CD4-positive, alpha-beta T cell treated with Interleukin-4 for 4 hours (primary cell): ENCODE data around the gene SLC17A9.

Source experiments
- DNase-seq: peaks from one replicate; pipeline ENCODE4 v3.0.0-alpha.2; 2020

The SLC17A9 gene

DNA sequence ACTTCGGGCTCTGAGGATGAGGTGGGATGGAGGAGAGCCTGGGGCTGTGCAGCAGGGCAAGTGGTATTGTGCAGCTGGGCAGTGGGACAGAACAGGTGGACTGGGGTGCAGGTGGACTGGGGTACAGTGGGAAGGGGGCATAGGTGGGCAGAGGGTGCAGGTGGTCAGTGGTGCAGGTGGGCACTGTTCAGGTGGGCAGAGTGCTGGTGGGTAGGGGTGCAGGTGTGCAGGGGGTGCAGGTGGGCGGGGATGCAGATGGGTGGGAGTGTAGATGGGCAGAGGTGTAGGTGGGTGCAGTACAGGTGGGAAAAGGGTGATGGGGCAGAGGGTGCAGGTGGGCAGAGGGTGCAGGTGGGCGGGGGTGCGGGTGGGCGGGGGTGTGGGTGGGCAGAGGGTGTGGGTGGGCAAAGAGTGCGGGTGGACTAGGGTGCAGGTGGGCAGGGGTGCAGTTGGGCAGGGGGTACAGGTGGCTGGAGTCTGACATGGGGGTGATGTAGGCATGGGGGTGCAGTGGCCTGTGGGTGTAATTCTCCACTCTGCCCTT lies 33.8 kb downstream of the SLC17A9 start:
- DNase-seq = no peak

DNA sequence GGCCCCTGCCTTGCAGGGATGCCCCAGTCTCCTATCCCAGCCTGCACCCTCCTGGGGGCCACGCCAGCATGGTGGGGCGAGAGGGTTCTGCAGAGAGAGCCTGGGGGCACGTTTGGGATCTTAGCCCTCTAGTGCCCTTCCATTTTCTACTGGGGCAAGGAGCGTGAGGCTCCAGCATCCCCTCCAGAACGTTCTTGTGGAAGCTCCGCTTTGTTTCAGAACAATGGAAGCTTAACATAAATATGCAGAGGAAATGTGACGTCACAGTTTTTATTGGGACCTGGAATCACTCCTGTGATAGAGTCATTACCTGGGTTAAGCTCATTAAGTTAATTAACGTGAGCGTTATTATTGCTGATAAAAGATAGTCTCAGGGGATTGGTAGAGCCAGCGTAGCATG lies 34.6 kb downstream of the SLC17A9 start:
- no peak for DNase-seq

DNA sequence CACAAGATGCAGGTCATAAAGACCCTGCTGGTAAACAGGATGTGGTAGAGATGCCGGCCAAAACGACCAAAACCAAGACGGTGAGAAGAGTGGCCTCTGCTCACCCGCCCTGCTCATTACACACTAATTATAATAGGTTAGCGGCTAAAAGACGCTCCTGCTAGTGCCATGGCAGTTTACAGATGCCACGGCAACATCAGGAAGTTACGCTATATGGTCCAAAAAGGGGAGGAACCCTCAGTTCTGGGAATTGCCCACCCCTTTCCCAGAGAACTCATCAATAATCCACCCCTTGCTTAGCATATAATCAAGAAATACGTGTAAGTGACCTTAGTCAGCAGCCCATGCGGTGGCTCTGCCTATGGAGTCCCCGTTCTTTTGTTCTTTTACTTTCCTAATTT lies 36.7 kb downstream of the SLC17A9 start:
- DNase-seq = no peak

DNA sequence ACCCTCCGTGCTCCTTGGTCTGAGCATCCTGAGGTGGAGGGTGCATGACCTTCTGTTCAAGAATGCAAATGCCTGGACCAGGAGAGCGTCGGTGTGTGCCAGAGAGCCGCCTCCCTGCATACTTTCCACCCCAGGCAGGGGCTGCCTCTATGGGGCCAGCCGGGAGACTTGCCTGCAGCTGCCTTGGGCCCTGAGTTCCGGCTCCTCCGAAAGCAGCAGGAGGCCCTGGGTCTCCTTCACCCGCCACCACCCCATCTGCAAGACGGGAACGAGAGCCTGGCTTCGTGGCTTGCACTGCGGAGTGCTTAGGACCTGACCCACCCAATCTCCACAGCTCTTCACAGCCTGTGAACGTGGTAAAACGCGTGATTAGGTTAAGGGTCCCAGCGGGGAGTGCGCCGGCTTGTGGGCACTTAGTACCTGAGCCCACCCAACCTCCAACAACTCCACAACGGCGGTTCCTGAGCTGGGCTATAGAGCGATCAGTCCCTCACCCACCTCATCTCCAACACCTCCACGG lies 37.9 kb downstream of the SLC17A9 start:
- no peak for DNase-seq

DNA sequence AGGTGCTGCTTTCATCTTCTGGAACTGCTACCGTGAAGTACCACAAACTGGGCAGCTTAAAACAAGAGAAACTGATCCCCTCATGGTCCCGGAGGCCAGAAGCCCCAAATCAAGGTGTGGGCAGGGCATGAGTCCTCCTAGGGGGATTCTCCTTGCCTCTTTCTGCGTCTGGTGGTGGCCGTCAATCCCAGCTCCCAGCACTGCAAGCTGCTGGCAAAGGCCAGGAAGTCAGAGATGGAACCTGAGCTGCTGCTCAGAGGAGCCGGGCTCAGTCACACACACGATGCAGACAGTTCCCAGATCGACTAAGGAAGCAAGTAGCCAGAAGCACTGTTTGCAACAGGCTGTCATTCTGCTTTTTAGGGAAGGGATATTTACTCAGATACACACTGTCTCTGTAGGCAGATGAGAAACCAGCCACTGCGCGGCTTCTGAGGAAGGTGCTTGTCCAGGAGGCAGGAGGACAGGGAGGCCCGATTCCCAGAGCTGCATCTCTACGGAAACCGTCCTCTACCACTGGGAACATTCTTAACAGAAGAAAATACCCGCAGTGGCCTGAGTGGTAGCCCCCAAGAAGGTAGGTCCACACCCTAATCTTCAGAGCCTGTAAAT lies 38.8 kb downstream of the SLC17A9 start:
- DNase-seq = no peak

DNA sequence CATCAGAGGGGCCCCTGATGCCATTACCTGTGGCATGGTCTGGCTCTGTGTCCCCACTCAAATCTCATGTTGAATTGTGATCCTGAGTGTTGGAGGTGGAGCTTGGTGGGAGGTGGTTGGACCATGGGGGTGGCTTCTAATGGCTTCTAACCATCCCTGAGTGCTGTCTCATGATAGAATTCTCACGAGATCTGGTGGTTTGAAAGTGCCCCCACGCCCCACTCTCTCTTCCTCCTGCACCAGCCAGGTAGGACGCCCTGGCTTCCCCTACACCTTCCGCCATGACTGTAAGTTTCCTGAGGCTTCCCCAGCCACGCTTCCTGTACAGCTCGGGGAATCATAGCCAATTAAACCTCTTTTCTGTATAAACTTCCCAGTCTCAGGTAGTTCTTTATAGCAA lies 39.4 kb downstream of the SLC17A9 start:
- no peak for DNase-seq

DNA sequence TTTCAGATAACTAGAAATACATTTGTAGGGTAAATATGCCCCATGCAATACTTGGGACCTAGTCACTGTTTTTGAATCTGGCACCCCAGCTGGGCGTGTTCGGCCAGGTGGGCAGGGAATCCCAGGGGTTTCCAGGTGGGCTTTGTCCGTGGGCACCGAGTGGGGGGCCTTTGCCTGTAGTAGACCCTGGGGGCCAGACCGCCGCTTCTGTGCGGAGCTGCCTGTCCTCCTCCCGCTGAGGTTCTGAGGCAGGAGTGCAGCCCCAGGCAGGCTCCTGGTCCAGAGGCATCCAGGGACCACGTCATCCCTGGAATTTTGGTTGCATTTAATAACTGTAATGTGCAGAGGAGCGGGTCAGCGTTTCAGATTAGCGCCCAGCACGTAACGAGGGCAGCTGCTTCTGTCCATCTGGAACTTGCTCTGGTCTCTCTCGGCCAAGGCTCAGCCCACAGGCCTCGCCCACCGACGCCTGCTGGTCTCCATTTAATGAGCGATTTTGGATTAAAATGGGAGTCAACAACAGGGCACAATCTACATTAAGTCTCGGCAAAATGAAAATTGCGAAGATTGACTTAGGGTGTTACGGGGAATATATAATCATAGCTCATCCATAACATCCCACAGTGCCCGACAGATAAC lies 41.5 kb downstream of the SLC17A9 start:
- no peak for DNase-seq

DNA sequence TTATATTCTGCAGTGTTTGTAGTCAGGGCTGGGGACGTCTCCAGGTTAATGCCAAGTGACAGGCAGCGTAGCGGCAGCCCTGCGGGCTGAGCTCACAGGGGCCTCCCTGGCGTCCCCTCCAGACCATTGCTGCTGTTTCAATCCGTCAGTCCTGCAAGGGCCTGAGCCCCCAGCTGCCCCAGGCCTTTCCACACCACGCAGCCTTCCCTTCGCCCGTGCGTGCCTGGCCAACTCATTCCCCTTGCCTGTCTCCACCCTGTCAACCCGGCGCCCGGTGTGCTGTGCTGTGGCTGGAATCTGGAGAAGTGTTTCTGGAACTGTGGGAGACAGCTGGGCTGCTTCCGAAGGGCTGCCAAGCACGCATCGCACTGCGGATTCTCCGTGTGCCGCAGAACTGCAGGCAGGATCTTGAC lies 42.4 kb downstream of the SLC17A9 start:
- no peak for DNase-seq

DNA sequence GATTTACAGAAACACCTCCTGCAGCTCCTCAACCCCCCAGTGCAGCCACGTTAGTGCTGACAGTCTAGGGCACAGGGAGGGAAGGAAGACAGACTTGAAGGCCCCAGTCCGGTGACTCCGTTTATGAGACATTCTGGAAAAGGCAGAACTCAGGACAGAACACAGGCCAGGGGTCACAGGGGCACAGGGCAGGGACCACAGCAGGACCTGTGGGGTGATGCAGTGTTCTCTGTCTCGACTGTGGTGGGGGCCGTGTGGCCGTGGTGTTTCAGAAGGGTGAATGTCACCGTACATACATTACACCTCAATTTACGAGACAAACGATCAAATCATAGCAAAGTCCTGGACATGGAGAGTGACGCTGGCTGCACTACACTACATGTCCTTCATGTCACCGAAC lies 43.0 kb downstream of the SLC17A9 start:
- no peak for DNase-seq

DNA sequence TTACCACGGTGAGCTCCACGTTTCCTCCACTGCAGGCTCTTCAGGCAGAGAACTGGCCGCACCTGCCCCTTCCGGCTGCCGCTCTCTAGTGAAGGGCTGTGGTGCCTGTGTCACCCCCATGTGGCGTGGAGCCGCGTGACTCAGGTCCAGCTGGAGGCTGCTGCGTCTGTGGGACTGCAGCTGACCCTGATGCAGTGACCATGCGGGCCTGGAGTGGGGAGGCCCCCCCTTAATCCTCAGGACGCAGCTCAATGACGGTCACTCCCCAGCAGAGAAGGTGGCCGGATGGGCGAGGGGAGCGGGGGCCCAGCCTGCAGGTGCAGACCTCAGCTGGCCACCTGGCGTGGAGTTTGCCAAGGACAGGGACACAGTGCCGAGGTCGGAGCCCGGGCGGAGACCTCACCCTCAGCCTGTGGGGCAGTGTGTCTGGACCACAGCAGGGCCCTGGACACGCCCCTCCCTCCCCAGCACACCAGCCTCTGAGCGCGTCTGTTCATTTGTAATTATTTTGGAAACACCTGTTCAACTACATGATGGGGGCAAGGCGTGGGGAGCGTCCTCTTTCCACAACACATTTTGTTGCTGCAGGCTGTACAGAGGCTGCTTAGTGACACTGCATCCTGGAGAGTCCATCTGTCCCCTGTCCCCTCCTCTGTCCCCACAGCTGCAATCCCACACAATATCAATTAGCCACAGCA lies 43.5 kb downstream of the SLC17A9 start:
- no peak for DNase-seq

DNA sequence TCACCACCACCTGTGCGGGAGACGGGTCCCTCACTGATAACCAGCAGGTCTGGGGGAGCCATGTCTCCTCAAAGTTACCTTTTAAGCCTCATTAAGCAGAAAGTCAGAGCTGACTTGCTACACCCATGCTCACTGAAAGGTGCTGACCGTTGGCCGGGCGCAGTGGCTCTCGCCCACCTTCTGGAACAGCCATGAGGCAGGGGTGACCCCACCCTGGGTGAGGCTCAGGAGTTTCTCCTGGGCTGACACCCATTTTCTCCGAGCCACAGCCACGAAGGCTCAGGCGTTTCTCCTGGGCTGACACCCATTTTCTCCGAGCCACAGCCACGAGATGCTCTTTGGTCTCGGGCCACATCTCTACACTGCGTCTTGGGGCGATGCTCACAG lies 44.1 kb downstream of the SLC17A9 start:
- DNase-seq = no peak

DNA sequence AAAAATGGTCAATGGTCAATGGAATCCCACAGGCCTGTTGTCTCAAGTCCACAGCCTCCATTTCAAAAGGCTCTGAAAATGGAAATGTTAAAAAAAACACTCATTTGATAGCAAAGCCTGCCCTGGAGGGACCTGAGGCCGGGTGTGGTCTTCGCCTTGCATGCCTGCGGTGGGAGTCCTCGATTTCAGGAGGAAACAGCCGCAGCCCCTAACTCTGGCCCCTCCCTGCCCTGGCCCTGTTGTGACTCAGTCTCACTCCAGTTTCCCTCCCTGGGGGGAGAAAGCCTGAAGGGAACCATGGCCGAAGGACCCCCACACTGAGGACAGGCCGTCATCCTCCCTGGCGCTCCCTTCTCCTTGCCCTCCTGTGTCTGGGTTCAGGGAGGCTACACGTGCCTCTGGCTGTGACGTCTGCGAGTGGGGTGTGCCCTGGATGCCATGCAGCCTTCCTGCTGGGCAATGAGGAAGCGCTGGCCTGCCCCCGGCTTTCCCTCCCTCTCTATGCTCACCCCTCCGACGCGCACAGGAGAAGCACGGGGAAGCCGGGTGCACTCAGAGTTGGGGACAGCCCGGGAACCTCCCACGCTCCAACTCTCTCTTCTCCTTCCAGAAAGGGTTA lies 45.0 kb downstream of the SLC17A9 start:
- DNase-seq = no peak

DNA sequence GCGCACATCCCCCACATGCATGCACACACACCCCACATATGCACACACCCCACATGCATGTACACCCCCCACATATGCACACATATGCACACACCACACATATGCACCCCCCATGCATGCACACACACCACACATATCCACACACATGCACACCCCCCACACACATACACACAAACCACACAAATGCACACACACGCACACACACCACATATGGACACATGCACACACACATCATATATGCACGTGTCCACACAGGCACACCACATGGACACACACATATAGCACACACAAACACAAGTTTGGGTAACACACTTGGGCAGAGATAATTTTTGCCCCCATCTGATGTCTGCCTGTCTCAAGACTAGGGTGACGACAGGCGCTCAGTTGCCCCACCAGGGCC lies 45.9 kb downstream of the SLC17A9 start:
- DNase-seq = no peak

DNA sequence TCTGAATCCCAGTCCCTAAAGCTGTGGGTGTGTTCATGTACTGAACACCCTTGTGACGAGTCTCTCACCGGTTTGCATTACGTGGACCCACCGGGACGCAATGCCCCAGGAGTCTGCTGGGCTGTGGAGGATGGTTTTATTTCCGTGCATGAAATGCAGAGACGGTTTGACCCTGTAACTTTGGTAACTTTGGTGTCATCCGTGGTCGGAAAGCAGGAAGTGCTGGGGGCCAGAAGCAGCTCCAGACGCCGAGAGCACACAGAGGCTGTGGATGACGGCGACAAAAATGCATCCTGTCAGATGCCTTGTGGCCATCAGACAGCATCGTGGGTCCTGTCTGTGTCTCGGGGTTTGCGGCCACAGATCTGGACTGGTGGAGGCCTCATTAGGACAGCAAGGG lies 47.1 kb downstream of the SLC17A9 start:
- no peak for DNase-seq

DNA sequence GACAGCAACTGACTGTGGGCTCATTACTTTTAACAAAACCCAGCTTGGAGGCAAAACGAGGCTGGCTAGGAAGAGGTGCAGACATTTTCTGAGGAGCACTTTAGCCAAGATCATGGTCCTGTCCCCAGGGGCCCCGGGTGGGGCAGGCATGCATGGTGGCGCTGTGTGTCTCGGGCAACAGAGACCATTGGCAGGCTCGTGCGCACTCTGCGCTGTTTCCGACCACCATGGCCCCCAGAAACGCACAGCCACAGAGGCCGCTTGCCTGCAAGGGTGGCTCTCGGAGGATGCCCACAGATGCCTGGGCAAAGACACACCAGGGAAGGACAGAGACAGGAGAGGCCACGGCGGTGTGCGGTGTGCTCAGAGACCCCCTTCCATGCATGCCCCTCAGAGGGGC lies 47.5 kb downstream of the SLC17A9 start:
- DNase-seq = no peak

DNA sequence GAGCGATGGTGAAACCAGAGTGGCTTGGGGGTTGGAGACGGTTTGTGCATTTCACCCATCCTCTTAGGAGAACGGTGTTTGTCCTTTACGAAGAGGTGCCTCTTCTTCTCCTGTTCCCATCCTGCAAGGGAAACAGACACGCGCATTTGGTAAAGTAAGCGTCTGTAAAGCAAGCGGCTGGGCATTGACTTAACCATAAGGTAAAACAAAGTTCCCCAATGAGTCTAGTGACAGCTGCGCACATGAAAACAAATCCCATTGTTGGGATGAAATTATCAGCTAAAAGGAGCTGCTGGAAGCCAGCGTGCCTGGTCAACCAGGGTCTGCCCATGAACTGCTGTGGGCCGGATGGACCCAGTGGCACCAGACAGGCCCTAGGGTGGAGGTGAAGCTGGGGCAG lies 48.4 kb downstream of the SLC17A9 start:
- no peak for DNase-seq

DNA sequence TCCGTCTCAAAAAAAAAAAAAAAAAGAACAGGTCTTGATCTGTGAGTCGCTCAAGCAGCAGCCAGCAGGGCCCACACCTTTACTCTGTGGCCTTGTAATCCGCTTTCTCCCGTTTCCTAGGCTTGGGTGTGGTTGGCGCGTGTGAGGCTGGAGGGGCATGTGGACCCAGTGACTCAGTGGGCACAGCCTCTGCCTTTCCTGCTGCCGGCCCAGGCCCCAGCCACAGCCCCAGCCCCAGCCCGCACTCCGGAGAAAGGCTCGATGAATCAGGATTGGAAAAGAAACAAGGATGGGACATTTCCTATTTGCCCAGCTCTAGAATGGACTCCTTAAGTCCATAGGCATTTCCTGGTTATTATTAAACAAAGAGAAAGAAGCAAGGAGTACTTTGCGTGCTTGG lies 50.0 kb downstream of the SLC17A9 start:
- no peak for DNase-seq

DNA sequence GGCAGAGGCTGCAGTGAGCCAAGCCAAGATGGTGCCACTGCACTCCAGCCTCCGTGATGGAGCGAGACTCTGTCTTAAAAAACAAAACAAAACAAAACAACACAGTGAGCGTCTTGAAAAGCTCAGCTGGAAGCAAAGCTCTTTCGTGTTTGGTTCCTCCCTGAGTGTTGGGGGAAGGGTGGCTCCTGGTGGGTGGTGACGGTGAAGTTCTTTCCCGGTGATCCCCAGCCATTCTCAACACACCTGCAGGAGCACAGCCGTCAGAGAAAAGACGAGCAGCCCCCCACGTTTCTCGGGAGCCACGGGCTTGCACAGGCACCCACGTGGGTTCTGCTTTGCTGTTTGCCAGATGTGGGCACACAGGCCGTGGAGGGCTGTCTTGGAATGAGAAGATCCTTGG lies 51.0 kb downstream of the SLC17A9 start:
- no peak for DNase-seq

DNA sequence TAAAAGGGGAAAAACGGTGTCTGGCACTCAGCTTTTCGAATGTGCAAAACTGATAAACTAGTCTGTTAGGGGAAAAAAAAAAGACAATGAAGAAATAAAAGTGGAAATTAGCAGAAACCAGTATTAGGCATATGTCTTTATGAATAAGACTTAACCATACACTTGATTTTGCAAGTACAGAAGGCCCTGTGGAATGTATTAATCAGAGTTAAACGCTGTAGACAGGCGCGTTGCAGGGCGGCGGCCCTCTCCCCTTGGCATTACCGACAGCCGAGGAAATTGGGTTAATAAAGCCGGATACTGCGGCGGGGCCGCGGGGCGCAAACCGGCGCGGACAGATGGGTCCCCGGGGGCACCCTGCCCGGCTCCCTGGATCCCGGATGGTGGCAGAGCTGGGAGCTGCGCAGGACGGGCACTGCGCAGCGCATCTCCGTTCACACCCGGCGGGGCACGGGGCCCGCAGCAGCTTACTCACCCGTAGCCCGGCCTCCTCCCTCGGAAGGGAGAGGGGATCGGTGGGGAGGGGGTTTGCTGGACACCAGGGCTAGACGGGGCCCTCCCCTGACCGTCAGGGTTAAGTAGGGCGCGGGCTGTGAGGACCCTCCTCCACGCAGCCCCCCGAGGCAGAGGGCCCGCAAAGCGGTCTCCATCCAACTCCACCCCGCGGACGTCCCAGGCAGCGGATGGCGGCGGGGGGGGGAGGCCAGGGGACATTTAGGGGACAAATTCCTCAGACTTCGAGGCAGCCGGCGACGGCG lies 52.3 kb downstream of the SLC17A9 start:
- DNase-seq = no peak

DNA sequence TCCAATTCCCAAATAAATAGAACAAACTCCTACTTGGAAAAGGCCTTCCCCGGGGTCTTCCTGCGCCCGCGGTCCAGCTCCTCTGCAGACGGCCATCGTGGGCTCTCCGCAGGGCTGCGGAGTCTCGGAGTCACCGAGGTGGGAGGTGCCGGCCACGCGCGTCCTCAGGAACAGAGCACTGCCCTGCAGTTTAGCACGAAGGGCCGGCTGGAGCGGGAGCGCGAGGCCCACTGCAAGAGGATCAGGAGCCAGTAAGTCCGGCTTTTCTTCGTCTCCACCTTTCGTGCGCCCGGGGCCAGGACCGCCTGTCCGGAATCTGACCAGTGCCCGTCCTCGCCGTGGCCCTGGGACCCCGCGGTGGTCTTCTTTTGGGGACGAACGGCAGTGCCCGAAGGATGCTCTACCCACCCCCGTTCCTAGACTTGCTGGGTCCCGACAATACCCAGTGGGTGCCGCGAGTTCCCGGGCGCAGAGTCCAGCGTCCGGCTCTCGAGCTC lies 52.9 kb downstream of the SLC17A9 start:
- DNase-seq = no peak

DNA sequence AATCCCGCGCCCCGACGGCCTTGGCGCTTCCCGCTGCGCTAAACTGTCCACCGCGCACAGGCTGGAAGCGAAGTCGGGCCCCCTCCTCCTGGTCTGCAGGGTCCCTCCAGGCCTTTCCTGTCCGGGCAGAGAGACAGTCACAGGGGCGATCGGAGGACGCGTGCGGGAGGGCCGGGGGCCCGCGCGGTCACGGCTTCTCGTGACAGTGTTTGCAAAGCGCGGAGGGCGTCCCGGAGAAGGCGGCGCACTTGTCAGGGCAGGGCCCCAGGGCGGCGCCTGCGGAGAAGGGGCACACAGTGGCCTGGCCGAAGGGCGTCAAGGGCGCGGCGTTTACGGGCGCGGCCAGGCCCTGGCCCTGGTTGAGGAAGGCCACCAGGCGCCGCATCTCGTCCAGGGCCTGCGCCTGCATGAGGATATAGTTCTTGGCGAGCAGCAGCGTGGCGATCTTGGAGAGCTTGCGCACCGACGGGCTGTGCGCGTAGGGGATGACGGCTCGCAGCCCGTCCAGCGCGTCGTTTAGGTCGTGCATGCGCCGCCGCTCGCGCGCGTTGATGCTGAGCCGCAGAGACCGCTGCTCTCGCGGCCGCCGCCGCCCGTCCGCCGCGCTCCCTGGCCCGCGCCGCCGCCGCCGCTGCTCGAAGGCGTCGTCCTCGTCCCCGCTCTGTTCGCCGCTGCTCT lies 53.5 kb downstream of the SLC17A9 start:
- DNase-seq = no peak
